Sigmoid colon (tissue), 3 donors: ENCODE results near the gene SLC8A1.

ENCODE experiments used
- CTCF ChIP-seq, 4 experiments: fragments of 450-650 bp in 3 of 4; fragments of 200-600 bp in 1 of 4; IDR thresholded peaks; one replicate each; pipeline ENCODE4 v1.5.1; 2016 to 2019; ENCODE audit warnings: antibody characterized with exemption in 4 of 4, mild to moderate bottlenecking in 3 of 4, moderate library complexity in 2 of 4
- POLR2A ChIP-seq, 2 donors: fragments of 450-650 bp; IDR thresholded peaks; one replicate each; pipeline ENCODE4 v1.6.1; 2016; ENCODE audit warnings: antibody characterized with exemption in 2 of 2, mild to moderate bottlenecking in 2 of 2, moderate library complexity in 2 of 2

GRCh38 chr2:40451918-40452605 lies at the start of gene SLC8A1:
- TF ChIP-seq POLR2A (IDR thresholded peaks at IDR 0.05) (peak in 1 of 2 donors; percentile 16), CTCF (IDR thresholded peaks at IDR 0.05) (no peak)
